IMR-90 (cell line): Measurements from ENCODE around the gene ISCA2. TPM values are rescaled to one million over a fixed set of nuclear protein-coding genes. Genes with fewer than 3 reads are reported as not detected.

Source experiments
- ATAC-seq: fragments of 200-7000 bp; cut with Tn5 transposase; 2 replicates; pipeline ENCODE4 v1.9.1; 2020; ENCODE audit warnings: low read depth, mild to moderate bottlenecking, moderate library complexity
- BruUV-seq: library from RNA; stranded (reverse); fragments of 400-500 nt; replicated peaks from 2 replicates; lab custom pipeline; 2021; lab: Mats Ljungman, UMichigan
- CTCF ChIA-PET: fragments of 300-600 bp; formaldehyde crosslinking; extraction: SDS; loops from one replicate; lab custom pipeline; 2021; ENCODE audit warnings: antibody characterized with exemption; lab: Yijun Ruan, JAX
- POLR2A ChIA-PET: fragments of 300-600 bp; sonication (Branson Sonifier 250); formaldehyde crosslinking; loops from one replicate; lab custom pipeline; 2022; ENCODE audit warnings: antibody characterized with exemption; ENCODE audit not compliant: unreplicated experiment; lab: Charles Lee
- DNase-seq: peaks from one replicate; pipeline ENCODE4 v3.0.0; 2013
- H2AFZ ChIP-seq: replicated peaks from 2 replicates; pipeline ENCODE3; 2013; ENCODE audit warnings: low read length, mild to moderate bottlenecking; ENCODE audit not compliant: poor library complexity
- H2AK5ac ChIP-seq: 2 replicates; pipeline ENCODE4 v1.6.1; 2013; ENCODE audit warnings: low read depth, low read length, inconsistent platforms
- H2AK9ac ChIP-seq: replicated peaks from 2 replicates; pipeline ENCODE3; 2013; ENCODE audit warnings: mild to moderate bottlenecking, low read depth, low read length, moderate library complexity; ENCODE audit not compliant: poor library complexity
- H2BK120ac ChIP-seq: 2 replicates; pipeline ENCODE4 v1.6.1; 2013; ENCODE audit warnings: low read depth, low read length, inconsistent platforms
- H2BK15ac ChIP-seq: 3 replicates; pipeline ENCODE4 v1.6.1; 2013; ENCODE audit warnings: low read depth, low read length, inconsistent platforms
- H2BK20ac ChIP-seq: 2 replicates; pipeline ENCODE4 v1.6.1; 2013; ENCODE audit warnings: low read depth, mild to moderate bottlenecking, inconsistent platforms, low read length, moderate library complexity
- H2BK5ac ChIP-seq: 2 replicates; pipeline ENCODE4 v1.6.1; 2013; ENCODE audit warnings: mild to moderate bottlenecking, low read depth, low read length, inconsistent platforms; ENCODE audit not compliant: poor library complexity, severe bottlenecking
- H3K14ac ChIP-seq: replicated peaks from 2 replicates; pipeline ENCODE4 v1.6.1; 2013; ENCODE audit warnings: low read depth, low read length, inconsistent platforms
- H3K18ac ChIP-seq: 2 replicates; pipeline ENCODE4 v1.6.1; 2013; ENCODE audit warnings: low read depth, low read length, control low read depth
- H3K23ac ChIP-seq: 2 replicates; pipeline ENCODE4 v1.6.1; 2013; ENCODE audit warnings: low read depth, low read length, inconsistent platforms
- H3K27ac ChIP-seq: 2 replicates; pipeline ENCODE4 v1.5.1; 2013; ENCODE audit warnings: mild to moderate bottlenecking, control low read depth, low read length; ENCODE audit not compliant: insufficient read depth
- H3K27me3 ChIP-seq: 2 replicates; pipeline ENCODE4 v1.6.1; 2013; ENCODE audit warnings: low read length; ENCODE audit not compliant: control insufficient read depth, insufficient read depth
- H3K36me3 ChIP-seq: 2 replicates; pipeline ENCODE4 v1.6.1; 2013; ENCODE audit warnings: low read length, mixed read lengths; ENCODE audit not compliant: control insufficient read depth, insufficient read depth
- H3K4ac ChIP-seq: 2 replicates; pipeline ENCODE4 v1.6.1; 2013; ENCODE audit warnings: low read depth, low read length, inconsistent platforms
- H3K4me1 ChIP-seq: 2 replicates; pipeline ENCODE4 v1.6.1; 2013; ENCODE audit warnings: low read length, mixed read lengths; ENCODE audit not compliant: control insufficient read depth, insufficient read depth
- H3K4me2 ChIP-seq: 2 replicates; pipeline ENCODE4 v1.6.1; 2013; ENCODE audit warnings: low read depth, mild to moderate bottlenecking, control low read depth, low read length, moderate library complexity
- H3K4me3 ChIP-seq: 2 replicates; pipeline ENCODE4 v1.5.1; 2013; ENCODE audit warnings: low read depth, mild to moderate bottlenecking, control low read depth, low read length, moderate library complexity; ENCODE audit not compliant: insufficient read depth
- H3K56ac ChIP-seq: 2 replicates; pipeline ENCODE4 v1.6.1; 2013; ENCODE audit warnings: low read length, inconsistent platforms; ENCODE audit not compliant: insufficient read depth; ENCODE audit errors: extremely low read depth
- H3K79me1 ChIP-seq, 2 experiments: 2 replicates each; pipeline ENCODE4 v1.6.1; 2013; ENCODE audit warnings: low read length in 2 of 2, inconsistent platforms in 1 of 2, low read depth in 1 of 2
- H3K9ac ChIP-seq: 2 replicates; pipeline ENCODE4 v1.6.1; 2013; ENCODE audit warnings: low read depth, low read length, control low read depth
- H3K9me1 ChIP-seq: 2 replicates; pipeline ENCODE4 v1.6.1; 2013; ENCODE audit warnings: low read length, inconsistent platforms; ENCODE audit not compliant: insufficient read depth
- H3K9me3 ChIP-seq: 2 replicates; pipeline ENCODE4 v1.6.1; 2013; ENCODE audit warnings: low read length; ENCODE audit not compliant: control insufficient read depth, insufficient read depth
- H4K20me1 ChIP-seq: 2 replicates; pipeline ENCODE4 v1.6.1; 2013; ENCODE audit warnings: low read length, inconsistent platforms; ENCODE audit not compliant: insufficient read depth
- H4K5ac ChIP-seq: 2 replicates; pipeline ENCODE4 v1.6.1; 2013; ENCODE audit warnings: mild to moderate bottlenecking, low read depth, low read length, control low read depth
- H4K8ac ChIP-seq, 2 experiments: 2 replicates each; pipeline ENCODE4 v1.6.1; 2013; ENCODE audit warnings: low read depth in 2 of 2, low read length in 2 of 2, control low read depth in 1 of 2, inconsistent platforms in 1 of 2
- H4K91ac ChIP-seq: 2 replicates; pipeline ENCODE4 v1.6.1; 2013; ENCODE audit warnings: low read depth, low read length, inconsistent platforms; ENCODE audit not compliant: insufficient read depth
- BHLHE40 ChIP-seq: fragments of 150-350 bp; IDR thresholded peaks from 2 replicates; pipeline ENCODE4 v1.6.1; 2016; ENCODE audit warnings: mild to moderate bottlenecking, low read depth, low read length
- CEBPB ChIP-seq: IDR thresholded peaks from 2 replicates; pipeline ENCODE4 v1.6.1; 2012; ENCODE audit warnings: low read depth, low read length, improper control_type of control experiment
- CHD1 ChIP-seq: IDR thresholded peaks from 2 replicates; pipeline ENCODE4 v1.6.1; 2012; ENCODE audit warnings: low read depth, low read length, improper control_type of control experiment
- FOS ChIP-seq: fragments of 150-350 bp; IDR thresholded peaks from 2 replicates; pipeline ENCODE4 v1.6.1; 2016; ENCODE audit warnings: low read depth, low read length
- MAFK ChIP-seq: IDR thresholded peaks from 2 replicates; pipeline ENCODE4 v1.6.1; 2012; ENCODE audit warnings: low read depth, low read length, improper control_type of control experiment
- MAZ ChIP-seq: IDR thresholded peaks from 2 replicates; pipeline ENCODE4 v1.6.1; 2012; ENCODE audit warnings: low read depth, mild to moderate bottlenecking, low read length, improper control_type of control experiment, moderate library complexity, borderline replicate concordance
- MXI1 ChIP-seq: IDR thresholded peaks from 2 replicates; pipeline ENCODE4 v1.6.1; 2012; ENCODE audit warnings: low read depth, mild to moderate bottlenecking, low read length, moderate library complexity, borderline replicate concordance
- NFE2L2 ChIP-seq: fragments of 150-350 bp; IDR thresholded peaks from 2 replicates; pipeline ENCODE4 v1.6.1; 2016; ENCODE audit warnings: low read depth, mild to moderate bottlenecking, low read length
- POLR2A ChIP-seq: IDR thresholded peaks from 2 replicates; pipeline ENCODE4 v1.6.1; 2012; ENCODE audit warnings: mild to moderate bottlenecking, low read depth, low read length
- RAD21 ChIP-seq: IDR thresholded peaks from 2 replicates; pipeline ENCODE4 v1.6.1; 2012; ENCODE audit warnings: low read length, improper control_type of control experiment
- RCOR1 ChIP-seq: IDR thresholded peaks from 2 replicates; pipeline ENCODE4 v1.6.1; 2012; ENCODE audit warnings: mild to moderate bottlenecking, low read length, improper control_type of control experiment; ENCODE audit not compliant: insufficient replicate concordance
- RFX5 ChIP-seq: IDR thresholded peaks from 2 replicates; pipeline ENCODE4 v1.8.0; 2012; ENCODE audit warnings: low read depth, mild to moderate bottlenecking, low read length, moderate library complexity
- SMC3 ChIP-seq: fragments of 150-350 bp; IDR thresholded peaks from 2 replicates; pipeline ENCODE4 v1.6.1; 2016; ENCODE audit warnings: low read depth, mild to moderate bottlenecking, antibody characterized with exemption, low read length, moderate library complexity
- WGBS, 2 experiments: methylation state at CpG; one replicate each; pipeline versions ENCODE4 v1.1.5 to v1.1.7; 2013; ENCODE audit warnings: missing lambda C conversion rate in 2 of 2; ENCODE audit not compliant: insufficient read length in 1 of 2; ENCODE audit errors: extremely low coverage in 2 of 2; 5-methylcytosine and 5-hydroxymethylcytosine counted together
- dilution Hi-C: fragments of 300-500 bp; cut with HindIII; formaldehyde crosslinking; loops from one replicate; pipeline ENCODE4 v1.14.3; 2018; ENCODE audit warnings: low sequenced_read_pairs; ENCODE audit not compliant: unreplicated experiment
- in situ Hi-C: fragments of 300-500 bp; cut with MboI; formaldehyde crosslinking; loops from 3 replicates; pipeline ENCODE4 v1.14.3; 2019; ENCODE audit warnings: low sequenced_read_pairs, inconsistent platforms, mixed read lengths
- intact Hi-C: fragments of 100-400 bp; cut with micrococcal nuclease; formaldehyde crosslinking; loops from 2 replicates; pipeline ENCODE4 v1.10.0; 2022
- polyA plus RNA-seq, 3 experiments: library from polyadenylated mRNA; depleted of rRNA; stranded (reverse); fragments of >200 nt; gene quantifications; 2 replicates each; pipeline ENCODE4 v1.2.3, GENCODE V29; 2012; ENCODE audit warnings: low replicate concordance in 1 of 3
- total RNA-seq: library from RNA; depleted of rRNA; stranded (reverse); fragments of >200 nt; gene quantifications from 2 replicates; pipeline ENCODE4 v1.2.3, GENCODE V29; 2012
- TF ChIP-seq, protein P1 (sequence below): fragments of 150-350 bp; IDR thresholded peaks from 2 replicates; pipeline ENCODE4 v1.6.1; 2016; ENCODE audit warnings: low read depth, mild to moderate bottlenecking, low read length, moderate library complexity, borderline replicate concordance
- TF ChIP-seq, protein P2 (sequence below): fragments of 150-350 bp; IDR thresholded peaks from 2 replicates; pipeline ENCODE4 v1.6.1; 2017; ENCODE audit warnings: mild to moderate bottlenecking, antibody characterized with exemption, low read length, low read depth
- TF ChIP-seq, protein P3 (sequence below): conservative IDR thresholded peaks from 2 replicates; pipeline ENCODE4 v1.5.1; 2012; ENCODE audit warnings: mild to moderate bottlenecking, low read depth, low read length, improper control_type of control experiment

The ISCA2 gene
- total and polyA plus RNA-seq, 2 of the 4 experiments (the other 2 are of a cell fraction) = 5.4 to 25.7 TPM

DNA sequence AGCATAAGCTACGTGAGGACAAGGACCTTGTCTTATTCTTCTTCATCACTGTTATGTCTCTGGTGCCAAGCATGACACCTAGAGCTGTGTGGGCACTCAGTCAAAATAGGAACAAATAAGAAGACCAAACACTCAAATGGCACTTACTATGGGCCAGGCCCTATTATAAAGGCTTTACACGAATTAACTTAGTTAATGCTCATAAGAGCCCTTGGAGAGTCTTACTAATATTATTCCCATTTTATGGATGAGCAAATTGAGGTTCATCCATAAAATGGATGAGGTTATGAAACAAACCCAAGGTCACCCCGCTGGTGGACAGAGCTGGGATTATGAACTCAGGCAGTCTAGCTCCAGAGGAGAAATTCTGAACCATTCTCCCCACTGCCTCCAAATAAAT lies 47.7 kb downstream of the ISCA2 start:
- H3K18ac ChIP-seq = no peak overlapping the region
- H3K4ac ChIP-seq = no peak overlapping the region
- in situ Hi-C loops (no loop called here), intact Hi-C loops (no loop called here), dilution Hi-C loops (no loop called here)
- no peak overlapping the region for H3K9ac ChIP-seq
- H2AK9ac ChIP-seq = no peak overlapping the region
- no peak overlapping the region for H2BK20ac ChIP-seq
- no peak overlapping the region for H3K4me2 ChIP-seq
- no peak overlapping the region for H2AFZ ChIP-seq
- no peak overlapping the region for H3K56ac ChIP-seq
- ATAC-seq (no peak), DNase-seq (no peak)
- no peak overlapping the region for H2BK5ac ChIP-seq
- peaks cover 1% of the 10 kb centered on the region; the same call in 1 of the 2 replicates for H3K4me1 ChIP-seq
- no peak overlapping the region for H4K5ac ChIP-seq
- H2AK5ac ChIP-seq = peak overlapping the region; percentile 1; the same call in 1 of the 2 replicates
- no TSS peak for BruUV-seq
- no peaks in the 10 kb centered on the region for H3K9me3 ChIP-seq
- CTCF ChIA-PET = no interaction called here
- no peak overlapping the region for H2BK120ac ChIP-seq
- no peak overlapping the region for H3K14ac ChIP-seq
- peaks cover 2% of the 10 kb centered on the region; the same call in 1 of the 2 replicates for H3K36me3 ChIP-seq
- no peaks in the 10 kb centered on the region for H4K20me1 ChIP-seq
- no peak overlapping the region for H2BK15ac ChIP-seq
- WGBS, 2 experiments = 100% methylated on average over 1 of the region's 3 CpGs; no CpG with 5 or more reads in 1 of the 2 experiments
- no peak overlapping the region for H3K4me3 ChIP-seq
- no peak overlapping the region for H4K91ac ChIP-seq
- no peak overlapping the region for H4K8ac ChIP-seq
- no peak overlapping the region for H3K27ac ChIP-seq
- no peak for TF ChIP-seq RCOR1
- TF ChIP-seq NFE2L2 = no peak
- no peak for TF ChIP-seq FOS
- no peak for TF ChIP-seq BHLHE40
- no peak for TF ChIP-seq POLR2A
- TF ChIP-seq CHD1 = no peak
- TF ChIP-seq RAD21 = no peak
- no peak for TF ChIP-seq RFX5
- no peak for TF ChIP-seq MXI1
- no peak for TF ChIP-seq CEBPB
- no peak for TF ChIP-seq MAFK
- TF ChIP-seq, protein P1, sequence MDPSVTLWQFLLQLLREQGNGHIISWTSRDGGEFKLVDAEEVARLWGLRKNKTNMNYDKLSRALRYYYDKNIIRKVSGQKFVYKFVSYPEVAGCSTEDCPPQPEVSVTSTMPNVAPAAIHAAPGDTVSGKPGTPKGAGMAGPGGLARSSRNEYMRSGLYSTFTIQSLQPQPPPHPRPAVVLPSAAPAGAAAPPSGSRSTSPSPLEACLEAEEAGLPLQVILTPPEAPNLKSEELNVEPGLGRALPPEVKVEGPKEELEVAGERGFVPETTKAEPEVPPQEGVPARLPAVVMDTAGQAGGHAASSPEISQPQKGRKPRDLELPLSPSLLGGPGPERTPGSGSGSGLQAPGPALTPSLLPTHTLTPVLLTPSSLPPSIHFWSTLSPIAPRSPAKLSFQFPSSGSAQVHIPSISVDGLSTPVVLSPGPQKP = no peak
- TF ChIP-seq, protein P2, sequence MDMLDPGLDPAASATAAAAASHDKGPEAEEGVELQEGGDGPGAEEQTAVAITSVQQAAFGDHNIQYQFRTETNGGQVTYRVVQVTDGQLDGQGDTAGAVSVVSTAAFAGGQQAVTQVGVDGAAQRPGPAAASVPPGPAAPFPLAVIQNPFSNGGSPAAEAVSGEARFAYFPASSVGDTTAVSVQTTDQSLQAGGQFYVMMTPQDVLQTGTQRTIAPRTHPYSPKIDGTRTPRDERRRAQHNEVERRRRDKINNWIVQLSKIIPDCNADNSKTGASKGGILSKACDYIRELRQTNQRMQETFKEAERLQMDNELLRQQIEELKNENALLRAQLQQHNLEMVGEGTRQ = no peak
- no peak for TF ChIP-seq SMC3
- TF ChIP-seq, protein P3, sequence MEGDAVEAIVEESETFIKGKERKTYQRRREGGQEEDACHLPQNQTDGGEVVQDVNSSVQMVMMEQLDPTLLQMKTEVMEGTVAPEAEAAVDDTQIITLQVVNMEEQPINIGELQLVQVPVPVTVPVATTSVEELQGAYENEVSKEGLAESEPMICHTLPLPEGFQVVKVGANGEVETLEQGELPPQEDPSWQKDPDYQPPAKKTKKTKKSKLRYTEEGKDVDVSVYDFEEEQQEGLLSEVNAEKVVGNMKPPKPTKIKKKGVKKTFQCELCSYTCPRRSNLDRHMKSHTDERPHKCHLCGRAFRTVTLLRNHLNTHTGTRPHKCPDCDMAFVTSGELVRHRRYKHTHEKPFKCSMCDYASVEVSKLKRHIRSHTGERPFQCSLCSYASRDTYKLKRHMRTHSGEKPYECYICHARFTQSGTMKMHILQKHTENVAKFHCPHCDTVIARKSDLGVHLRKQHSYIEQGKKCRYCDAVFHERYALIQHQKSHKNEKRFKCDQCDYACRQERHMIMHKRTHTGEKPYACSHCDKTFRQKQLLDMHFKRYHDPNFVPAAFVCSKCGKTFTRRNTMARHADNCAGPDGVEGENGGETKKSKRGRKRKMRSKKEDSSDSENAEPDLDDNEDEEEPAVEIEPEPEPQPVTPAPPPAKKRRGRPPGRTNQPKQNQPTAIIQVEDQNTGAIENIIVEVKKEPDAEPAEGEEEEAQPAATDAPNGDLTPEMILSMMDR = no peak
- TF ChIP-seq MAZ = no peak
- POLR2A ChIA-PET = interaction anchor here (0.6 kb wide), 1 partner anchor 187 kb away, joined by 3 read pairs; no protein-coding TSS in a partner anchor
- H3K23ac ChIP-seq = no peak overlapping the region
- H3K27me3 ChIP-seq = no peaks in the 10 kb centered on the region
- H3K9me1 ChIP-seq = peaks cover 13% of the 10 kb centered on the region
- peaks cover 0 to 11% of the 10 kb centered on the region in 2 experiments; a peak in 2 of 4 replicates for H3K79me1 ChIP-seq
